ENCODE data around the gene ELFN1. TPM values are rescaled to one million over a fixed set of nuclear protein-coding genes. Genes with fewer than 3 reads are reported as not detected.

ELFN1 gene
- total and polyA plus RNA-seq, 8 donors: 0.20 to 0.94 (median 0.73) TPM

DNA sequence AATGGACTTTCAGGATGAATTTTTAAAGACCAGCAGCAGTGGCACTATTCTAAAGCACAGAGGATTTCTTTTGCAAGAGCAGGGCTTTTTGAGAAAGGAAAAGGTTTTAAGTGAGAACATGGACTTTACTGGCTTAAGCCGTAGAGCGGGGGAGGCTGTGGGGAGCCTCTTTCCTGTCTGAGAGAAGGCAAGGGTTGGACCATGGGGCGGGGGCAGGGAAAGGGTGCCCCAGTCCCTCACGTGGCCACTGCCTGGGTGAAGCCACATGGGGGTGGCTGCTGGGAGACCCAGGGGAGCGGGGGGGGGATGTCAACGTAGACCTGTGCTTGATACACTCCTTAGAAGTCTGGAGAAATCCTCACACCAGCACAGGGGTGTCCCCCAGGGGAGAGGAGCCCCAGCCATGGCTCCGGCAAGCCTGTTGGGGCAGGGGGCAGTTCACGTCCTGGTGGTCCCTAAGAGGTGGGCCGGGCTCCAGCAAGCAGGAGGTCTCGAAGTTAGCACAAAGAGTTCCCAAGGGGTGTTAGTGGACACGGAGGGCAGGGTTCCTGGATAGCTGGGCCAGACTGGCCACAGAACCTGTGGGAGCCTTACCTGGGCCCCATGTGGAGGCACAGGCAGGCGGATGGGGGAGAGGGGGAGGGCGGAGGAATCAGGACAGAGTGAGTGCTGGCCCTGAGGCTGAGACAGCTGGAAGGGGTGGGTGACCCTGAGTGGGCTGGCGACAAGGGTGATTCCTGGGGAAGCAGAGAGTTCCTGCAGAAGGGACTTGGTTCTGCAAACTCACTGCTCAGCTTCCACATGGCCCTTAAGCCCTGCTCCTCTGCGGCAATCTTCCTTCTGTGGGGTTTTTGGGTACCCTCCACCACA lies 36.9 kb upstream of the ELFN1 start:
- TF ChIP-seq, protein P1, sequence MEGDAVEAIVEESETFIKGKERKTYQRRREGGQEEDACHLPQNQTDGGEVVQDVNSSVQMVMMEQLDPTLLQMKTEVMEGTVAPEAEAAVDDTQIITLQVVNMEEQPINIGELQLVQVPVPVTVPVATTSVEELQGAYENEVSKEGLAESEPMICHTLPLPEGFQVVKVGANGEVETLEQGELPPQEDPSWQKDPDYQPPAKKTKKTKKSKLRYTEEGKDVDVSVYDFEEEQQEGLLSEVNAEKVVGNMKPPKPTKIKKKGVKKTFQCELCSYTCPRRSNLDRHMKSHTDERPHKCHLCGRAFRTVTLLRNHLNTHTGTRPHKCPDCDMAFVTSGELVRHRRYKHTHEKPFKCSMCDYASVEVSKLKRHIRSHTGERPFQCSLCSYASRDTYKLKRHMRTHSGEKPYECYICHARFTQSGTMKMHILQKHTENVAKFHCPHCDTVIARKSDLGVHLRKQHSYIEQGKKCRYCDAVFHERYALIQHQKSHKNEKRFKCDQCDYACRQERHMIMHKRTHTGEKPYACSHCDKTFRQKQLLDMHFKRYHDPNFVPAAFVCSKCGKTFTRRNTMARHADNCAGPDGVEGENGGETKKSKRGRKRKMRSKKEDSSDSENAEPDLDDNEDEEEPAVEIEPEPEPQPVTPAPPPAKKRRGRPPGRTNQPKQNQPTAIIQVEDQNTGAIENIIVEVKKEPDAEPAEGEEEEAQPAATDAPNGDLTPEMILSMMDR (IDR thresholded peaks at IDR 0.05): no peak
- Histone ChIP-seq H3K4me3 (no peak overlapping the region), H3K4me1 (no peaks in the 10 kb centered on the region), H3K36me3 (no peaks in the 10 kb centered on the region), H3K9me3 (no peaks in the 10 kb centered on the region), H3K27me3 (no peaks in the 10 kb centered on the region), H3K27ac (no peak overlapping the region)
- intact Hi-C loops (cut with DNase I): no loop called here
- WGBS, 2 donors: 46 to 58% methylated on average over 15 of the region's 15 CpGs
- FAIRE-seq (no peak), ATAC-seq (no peak), DNase-seq (no peak)

DNA sequence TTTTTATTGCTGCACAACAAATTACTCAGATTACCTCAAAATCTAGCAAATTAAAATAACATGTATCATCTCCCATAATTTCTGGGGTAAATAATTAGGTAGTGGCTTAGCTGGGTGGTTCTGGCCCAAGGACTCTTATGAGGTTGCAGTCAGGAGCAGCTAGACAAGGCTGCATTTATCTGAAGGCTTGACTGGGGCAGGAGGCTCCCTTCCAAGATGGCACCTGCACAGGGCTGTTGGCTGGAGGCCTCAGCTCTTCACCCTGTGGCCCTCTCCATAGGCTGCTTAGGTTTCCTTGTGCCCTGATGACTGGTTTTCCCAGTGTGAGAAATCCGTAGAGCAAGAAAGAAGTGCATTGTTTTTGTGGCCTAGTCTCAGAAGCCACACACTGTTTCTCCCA lies 34.7 kb upstream of the ELFN1 start:
- 77 to 89% methylated on average over 1 of the region's 1 CpG for WGBS, 2 donors
- DNase-seq: no peak
- Histone ChIP-seq H3K4me1 (no peaks in the 10 kb centered on the region), H3K9me3 (no peaks in the 10 kb centered on the region), H3K4me3 (no peak overlapping the region), H3K27me3 (no peaks in the 10 kb centered on the region), H3K27ac (no peak overlapping the region), H3K36me3 (no peaks in the 10 kb centered on the region)
- no peak for FAIRE-seq
- intact Hi-C loops (cut with DNase I): no loop called here
- TF ChIP-seq, protein P1 (IDR thresholded peaks at IDR 0.05): no peak
- no peak for ATAC-seq

DNA sequence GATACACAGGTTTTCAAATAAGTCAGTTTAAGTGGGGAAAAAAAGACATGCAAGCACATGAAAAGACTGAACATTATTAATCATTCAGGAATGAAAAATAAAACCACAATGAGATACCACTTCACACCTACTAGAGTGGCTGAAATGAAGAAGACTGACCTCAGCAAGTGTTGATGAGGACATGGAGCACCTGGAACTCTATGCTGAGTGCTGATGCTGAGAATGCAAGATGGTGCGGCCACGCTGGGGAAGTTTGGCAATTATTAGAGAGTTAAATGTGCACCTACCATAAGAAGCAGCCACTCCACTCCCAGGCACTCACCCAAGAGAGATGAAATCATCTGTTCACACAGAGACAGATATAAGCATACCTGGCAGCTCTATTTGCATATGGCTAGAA lies 32.9 kb upstream of the ELFN1 start:
- Histone ChIP-seq H3K27ac (no peak overlapping the region), H3K27me3 (no peaks in the 10 kb centered on the region), H3K4me3 (no peak overlapping the region), H3K36me3 (no peaks in the 10 kb centered on the region), H3K9me3 (no peaks in the 10 kb centered on the region), H3K4me1 (no peaks in the 10 kb centered on the region)
- intact Hi-C loops (cut with DNase I): no loop called here
- TF ChIP-seq, protein P1 (IDR thresholded peaks at IDR 0.05): no peak
- no peak for FAIRE-seq
- no peak for DNase-seq
- ATAC-seq: no peak
- 73 to 92% methylated on average over 2 of the region's 2 CpGs for WGBS, 2 donors

DNA sequence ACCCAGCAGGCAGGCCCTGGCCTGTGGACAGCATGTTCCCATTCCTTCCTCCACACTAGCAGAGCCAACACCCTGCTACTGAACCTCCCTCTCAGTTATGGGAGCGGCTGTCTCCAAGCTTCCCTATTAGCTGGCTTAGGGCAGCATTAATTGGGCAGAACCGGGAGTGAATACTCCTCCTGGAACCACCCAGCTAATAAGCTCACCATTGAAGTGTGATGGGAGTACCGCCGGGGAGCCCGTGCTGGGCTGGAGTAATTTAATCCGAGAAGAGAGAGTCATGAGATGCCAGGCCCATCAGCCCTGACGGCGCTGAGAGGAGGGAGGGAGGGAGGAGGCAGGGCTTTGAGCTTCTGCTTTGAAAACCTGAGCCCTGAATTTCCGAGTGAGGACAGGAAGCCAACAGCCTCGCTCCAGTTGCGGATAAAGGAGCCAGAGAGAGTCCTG lies 31.8 kb upstream of the ELFN1 start:
- H3K4me1 ChIP-seq: no peaks in the 10 kb centered on the region
- FAIRE-seq: no peak
- no peak for ATAC-seq
- H3K36me3 ChIP-seq: no peaks in the 10 kb centered on the region
- intact Hi-C loops (cut with DNase I): no loop called here
- H3K9me3 ChIP-seq: no peaks in the 10 kb centered on the region
- TF ChIP-seq, protein P1 (IDR thresholded peaks at IDR 0.05): no peak
- no peak overlapping the region for H3K27ac ChIP-seq
- 34 to 39% methylated on average over 11 of the region's 11 CpGs for WGBS, 2 donors
- no peak for DNase-seq
- no peaks in the 10 kb centered on the region for H3K27me3 ChIP-seq
- H3K4me3 ChIP-seq: no peak overlapping the region

DNA sequence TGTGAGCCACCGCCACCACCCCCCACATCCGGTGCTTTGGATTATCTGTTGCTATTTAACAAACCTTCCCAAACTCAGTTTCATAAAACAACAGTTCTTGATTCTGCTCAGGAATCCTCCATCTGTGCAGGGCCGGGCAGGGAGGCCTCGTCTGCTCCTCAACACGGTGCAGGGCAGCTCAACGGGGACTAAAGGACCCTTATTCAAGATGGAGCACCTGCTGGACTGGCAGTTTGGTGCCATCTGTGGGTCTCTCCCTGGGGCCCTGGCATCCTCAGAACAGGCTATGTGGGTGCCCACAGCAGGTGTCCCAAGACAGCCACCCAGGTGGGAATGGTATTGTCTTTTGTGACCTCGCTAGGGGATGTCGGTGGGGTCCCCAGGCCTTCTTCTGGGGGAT lies 31.0 kb upstream of the ELFN1 start:
- Histone ChIP-seq H3K4me1 (no peaks in the 10 kb centered on the region), H3K27ac (no peak overlapping the region), H3K36me3 (no peaks in the 10 kb centered on the region), H3K27me3 (no peaks in the 10 kb centered on the region), H3K4me3 (no peak overlapping the region), H3K9me3 (no peaks in the 10 kb centered on the region)
- 71 to 88% methylated on average over 8 of the region's 8 CpGs for WGBS, 2 donors
- TF ChIP-seq, protein P1 (IDR thresholded peaks at IDR 0.05): no peak
- FAIRE-seq (no peak), ATAC-seq (no peak), DNase-seq (no peak)
- intact Hi-C loops (cut with DNase I): no loop called here
